Hepatocyte (in vitro differentiated cells): ENCODE results near the gene SYT2. TPM values are rescaled to one million over a fixed set of nuclear protein-coding genes. Genes with fewer than 3 reads are reported as not detected.

Source experiments
- DNase-seq: peaks from one replicate; pipeline ENCODE4 v3.0.0-alpha.2; 2016; ENCODE audit warnings: low spot score
- H2AFZ ChIP-seq: fragments of 200-600 bp; sonication (generic); 2 replicates; pipeline ENCODE4 v1.6.0; 2016; ENCODE audit warnings: antibody characterized with exemption, mild to moderate bottlenecking
- H3K27ac ChIP-seq: fragments of 200-600 bp; sonication (generic); 2 replicates; pipeline ENCODE4 v1.5.1; 2016; ENCODE audit warnings: mild to moderate bottlenecking
- H3K27me3 ChIP-seq: fragments of 200-600 bp; sonication (generic); 2 replicates; pipeline ENCODE4 v1.6.1; 2016
- H3K36me3 ChIP-seq: fragments of 200-600 bp; sonication (generic); replicated peaks from 2 replicates; pipeline ENCODE4 v1.5.1; 2016; ENCODE audit warnings: low read depth; ENCODE audit not compliant: insufficient read depth
- H3K4me1 ChIP-seq: fragments of 200-600 bp; sonication (generic); 2 replicates; pipeline ENCODE4 v1.5.1; 2016; ENCODE audit warnings: mild to moderate bottlenecking, moderate library complexity; ENCODE audit not compliant: insufficient read depth
- H3K4me2 ChIP-seq: fragments of 200-600 bp; sonication (generic); 2 replicates; pipeline ENCODE4 v1.6.0; 2016
- H3K4me3 ChIP-seq: fragments of 200-600 bp; sonication (generic); 2 replicates; pipeline ENCODE4 v1.5.1; 2016; ENCODE audit warnings: mild to moderate bottlenecking
- H3K79me2 ChIP-seq: fragments of 200-600 bp; sonication (generic); 2 replicates; pipeline ENCODE4 v1.6.0; 2017; ENCODE audit warnings: mild to moderate bottlenecking
- H3K9me2 ChIP-seq: fragments of 200-600 bp; sonication (generic); replicated peaks from 2 replicates; pipeline ENCODE4 v1.6.0; 2017; ENCODE audit warnings: mild to moderate bottlenecking; ENCODE audit not compliant: insufficient read depth
- H3K9me3 ChIP-seq: fragments of 200-600 bp; sonication (generic); 2 replicates; pipeline ENCODE4 v1.5.1; 2016; ENCODE audit warnings: low read depth, mild to moderate bottlenecking
- H4K20me1 ChIP-seq: fragments of 200-600 bp; sonication (generic); 2 replicates; pipeline ENCODE4 v1.6.0; 2016; ENCODE audit warnings: mild to moderate bottlenecking; ENCODE audit not compliant: insufficient read depth, poor library complexity, severe bottlenecking
- CTCF ChIP-seq: fragments of 200-600 bp; sonication (generic); IDR thresholded peaks from 2 replicates; pipeline ENCODE4 v1.5.1; 2016; ENCODE audit warnings: antibody characterized with exemption, mild to moderate bottlenecking; ENCODE audit not compliant: poor library complexity
- EZH2 ChIP-seq: fragments of 200-600 bp; sonication (generic); IDR thresholded peaks from 2 replicates; pipeline ENCODE4 v1.6.1; 2016; ENCODE audit warnings: antibody characterized with exemption, mild to moderate bottlenecking, borderline replicate concordance
- EZH2phosphoT487 ChIP-seq: fragments of 200-600 bp; sonication (generic); IDR thresholded peaks from one replicate; pipeline ENCODE4 v1.6.1; 2018; ENCODE audit warnings: antibody characterized with exemption, mild to moderate bottlenecking, low read depth, moderate library complexity; ENCODE audit not compliant: unreplicated experiment, severe bottlenecking
- WGBS: methylation state at CpG from one replicate; pipeline ENCODE4 v1.1.6; 2016; ENCODE audit warnings: low lambda C conversion rate; ENCODE audit errors: missing lambda C conversion rate; 5-methylcytosine and 5-hydroxymethylcytosine counted together
- polyA plus RNA-seq: library from polyadenylated mRNA; unstranded; fragments of >200 nt; fragmentation: Nextera tagmentation; extraction: Ambion mirVana; gene quantifications from 2 replicates; pipeline ENCODE4 v1.2.1, GENCODE V29; 2016
- total RNA-seq: library from RNA; depleted of rRNA; stranded (reverse); fragments of >200 nt; gene quantifications from 2 replicates; pipeline ENCODE4 v1.2.3, GENCODE V29; 2014

The SYT2 gene
- total and polyA plus RNA-seq, 2 experiments from 2014 or later = 0.81 to 0.90 TPM

- Histone ChIP-seq H2AFZ (no peak overlapping the region), H3K4me2 (no peak overlapping the region), H4K20me1 (no peaks in the 10 kb centered on the region), H3K9me3 (no peaks in the 10 kb centered on the region), H3K4me3 (no peak overlapping the region), H3K27me3 (no peaks in the 10 kb centered on the region), H3K4me1 (peaks cover 35% of the 10 kb centered on the region), H3K27ac (no peak overlapping the region), H3K79me2 (no peaks in the 10 kb centered on the region), H3K9me2 (no peaks in the 10 kb centered on the region), H3K36me3 (no peaks in the 10 kb centered on the region)
- DNase-seq = no peak
- TF ChIP-seq EZH2phosphoT487 = no peak
- no peak for TF ChIP-seq EZH2
- no peak for TF ChIP-seq CTCF
- WGBS = 65% methylated on average over 1 of the region's 1 CpG
Observed at GRCh38 chr1:202580619-202581018, 129.6 kb downstream of the SYT2 start.

GRCh38 chr1:202579806-202580205 lies 130.4 kb downstream of the SYT2 start:
- no peak overlapping the region for H2AFZ ChIP-seq
- no peaks in the 10 kb centered on the region for H3K79me2 ChIP-seq
- H3K4me2 ChIP-seq = no peak overlapping the region
- H3K27ac ChIP-seq = no peak overlapping the region
- DNase-seq = no peak
- no peaks in the 10 kb centered on the region for H4K20me1 ChIP-seq
- H3K9me3 ChIP-seq = no peaks in the 10 kb centered on the region
- no peak overlapping the region for H3K4me3 ChIP-seq
- no peaks in the 10 kb centered on the region for H3K27me3 ChIP-seq
- H3K36me3 ChIP-seq = no peaks in the 10 kb centered on the region
- TF ChIP-seq EZH2phosphoT487 = no peak
- no peaks in the 10 kb centered on the region for H3K9me2 ChIP-seq
- peaks cover 35% of the 10 kb centered on the region for H3K4me1 ChIP-seq
- 85% methylated on average over 2 of the region's 2 CpGs for WGBS

GRCh38 chr1:202578565-202578964 lies 131.7 kb downstream of the SYT2 start:
- H3K4me1 ChIP-seq = peaks cover 35% of the 10 kb centered on the region
- H3K27ac ChIP-seq = peak overlapping the region; percentile 64
- 50% methylated on average over 6 of the region's 6 CpGs for WGBS
- H3K79me2 ChIP-seq = no peaks in the 10 kb centered on the region
- H3K4me3 ChIP-seq = no peak overlapping the region
- no peaks in the 10 kb centered on the region for H3K9me3 ChIP-seq
- H2AFZ ChIP-seq = no peak overlapping the region
- no peaks in the 10 kb centered on the region for H4K20me1 ChIP-seq
- DNase-seq = no peak
- no peaks in the 10 kb centered on the region for H3K36me3 ChIP-seq
- no peaks in the 10 kb centered on the region for H3K27me3 ChIP-seq
- no peak for TF ChIP-seq EZH2phosphoT487
- no peak for TF ChIP-seq EZH2
- no peak for TF ChIP-seq CTCF
- peak overlapping the region; percentile 30 for H3K4me2 ChIP-seq
- H3K9me2 ChIP-seq = no peaks in the 10 kb centered on the region

GRCh38 chr1:202578001-202578504 lies 132.2 kb downstream of the SYT2 start:
- Histone ChIP-seq H3K4me1 (peaks cover 35% of the 10 kb centered on the region), H3K9me2 (no peaks in the 10 kb centered on the region), H3K36me3 (no peaks in the 10 kb centered on the region), H2AFZ (no peak overlapping the region), H3K27ac (peak overlapping the region; percentile 64), H3K27me3 (no peaks in the 10 kb centered on the region), H3K4me3 (no peak overlapping the region), H3K9me3 (no peaks in the 10 kb centered on the region), H3K79me2 (no peaks in the 10 kb centered on the region), H4K20me1 (no peaks in the 10 kb centered on the region), H3K4me2 (peak overlapping the region; percentile 30)
- WGBS = 26% methylated on average over 4 of the region's 4 CpGs
- no peak for TF ChIP-seq CTCF
- no peak for TF ChIP-seq EZH2
- no peak for TF ChIP-seq EZH2phosphoT487
- no peak for DNase-seq
